ENCODE results near the gene PDXK.

Gene PDXK

DNA sequence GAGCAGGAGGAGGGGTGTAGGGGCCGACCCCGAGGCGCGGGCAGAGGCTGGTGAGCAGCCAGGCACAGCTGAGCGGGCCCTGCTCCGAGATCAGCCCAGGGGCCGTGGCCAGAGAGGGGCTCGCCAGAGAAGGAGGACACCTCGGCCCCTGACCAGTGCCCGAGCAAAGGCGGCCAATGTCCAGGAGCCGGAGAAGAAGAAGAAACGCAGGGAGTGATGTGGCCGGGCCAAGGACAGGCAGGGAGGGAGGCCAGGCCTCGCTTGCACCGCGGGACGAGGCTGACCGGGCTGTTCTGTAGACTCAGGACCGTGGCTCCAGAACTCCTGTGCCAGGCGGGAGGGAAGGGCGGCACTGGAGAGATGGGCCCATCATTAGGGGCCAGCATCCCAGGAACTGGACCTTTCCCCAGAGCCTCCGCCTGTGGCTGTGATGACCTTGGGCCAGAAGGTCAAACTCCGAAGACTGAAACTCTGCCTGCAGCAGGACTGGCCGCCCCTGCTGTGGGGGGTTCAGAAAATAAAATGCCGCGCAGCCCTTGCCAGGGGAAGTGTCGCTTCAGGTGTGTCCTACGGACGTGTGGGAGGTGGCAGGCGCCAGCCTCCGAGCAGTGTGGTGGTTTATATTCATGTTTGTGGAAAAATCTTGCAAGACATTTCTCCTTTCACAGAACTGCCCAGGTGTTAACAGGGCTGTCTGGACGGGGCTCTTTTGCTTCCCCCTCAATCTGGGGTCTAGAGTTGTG, 84.8 kb downstream of the PDXK start:
- Mint-ChIP-seq H3K4me1 (ENCODE audit: low read depth) (peaks cover 66% of the 10 kb centered on the region), H3K27me3 (no peaks in the 10 kb centered on the region), H3K36me3 (ENCODE audit: low read depth) (peaks cover 91% of the 10 kb centered on the region), H3K27ac (peak overlapping the region; percentile 74), H3K4me3 (no peak overlapping the region), H3K9me3 (no peaks in the 10 kb centered on the region)
- intact Hi-C loops (cut with micrococcal nuclease), result no loop called here

DNA sequence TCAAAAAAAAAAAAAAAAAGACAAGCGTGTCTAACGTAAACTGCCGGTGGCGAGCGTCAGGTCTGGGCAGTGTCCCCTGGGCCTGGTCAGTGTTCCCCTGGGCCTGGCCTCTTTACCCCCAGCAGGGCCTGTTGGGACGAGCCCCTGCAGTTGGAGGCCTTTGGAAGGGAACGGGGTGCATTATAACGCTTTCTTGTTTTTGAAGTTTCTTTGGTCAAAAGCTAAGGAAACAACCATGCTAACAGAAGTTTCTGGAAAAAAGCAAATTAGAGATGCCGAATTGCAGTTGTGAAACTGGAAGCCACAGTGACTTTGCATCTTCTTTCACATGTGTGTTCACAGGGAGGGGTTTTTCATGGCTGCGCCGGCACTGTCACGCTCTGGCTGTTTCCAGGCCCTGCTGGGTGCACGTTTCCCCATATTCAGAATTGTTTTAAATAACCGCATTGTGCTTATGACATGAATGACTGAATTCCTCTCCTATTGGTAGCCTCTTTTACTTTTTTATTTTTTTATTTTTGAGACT, 86.4 kb downstream of the PDXK start:
- Mint-ChIP-seq H3K4me3 (no peak overlapping the region), H3K9me3 (no peaks in the 10 kb centered on the region), H3K36me3 (ENCODE audit: low read depth) (peaks cover 89% of the 10 kb centered on the region), H3K27me3 (no peaks in the 10 kb centered on the region), H3K4me1 (ENCODE audit: low read depth) (peaks cover 82% of the 10 kb centered on the region), H3K27ac (peak overlapping the region; percentile 74)
- intact Hi-C loops (cut with micrococcal nuclease), result no loop called here

DNA sequence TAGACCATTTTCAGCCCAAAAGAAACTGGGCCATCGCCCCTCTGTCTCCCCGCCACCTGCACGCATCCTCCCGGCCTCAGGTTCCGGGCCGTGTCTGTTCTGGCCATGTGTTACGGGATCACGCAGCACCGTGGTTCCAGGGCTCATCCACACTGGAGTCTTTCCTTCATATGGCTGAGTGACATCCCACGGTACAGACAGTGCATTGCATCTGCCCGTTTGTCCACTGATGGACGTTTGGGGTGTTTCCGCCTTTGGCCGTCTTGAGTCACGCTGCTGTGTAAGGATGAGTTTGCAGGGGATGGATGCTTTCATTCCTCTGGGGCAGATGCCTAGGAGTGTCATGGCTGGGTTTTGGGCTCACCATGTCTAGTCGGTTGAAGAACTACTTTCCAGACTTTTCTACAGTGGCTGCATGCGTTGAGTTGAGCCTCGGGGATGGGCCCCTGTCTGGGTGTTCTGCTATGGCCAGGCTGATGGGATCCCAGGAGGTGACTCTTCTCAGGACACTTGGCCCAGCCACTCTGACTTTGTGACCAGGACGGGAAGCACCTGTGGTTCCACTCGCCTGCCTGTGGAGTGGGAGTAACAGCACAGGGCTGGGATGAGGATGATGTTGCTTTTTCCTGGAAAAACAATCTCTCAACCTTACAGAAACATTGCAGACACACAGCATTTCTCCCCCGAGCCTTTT, 87.2 kb downstream of the PDXK start:
- Mint-ChIP-seq H3K9me3 (no peaks in the 10 kb centered on the region), H3K4me1 (ENCODE audit: low read depth) (peaks cover 85% of the 10 kb centered on the region), H3K36me3 (ENCODE audit: low read depth) (peaks cover 81% of the 10 kb centered on the region), H3K27me3 (no peaks in the 10 kb centered on the region), H3K27ac (peak overlapping the region; percentile 74), H3K4me3 (peak overlapping the region; percentile 9)
- intact Hi-C loops (cut with micrococcal nuclease), result no loop called here

DNA sequence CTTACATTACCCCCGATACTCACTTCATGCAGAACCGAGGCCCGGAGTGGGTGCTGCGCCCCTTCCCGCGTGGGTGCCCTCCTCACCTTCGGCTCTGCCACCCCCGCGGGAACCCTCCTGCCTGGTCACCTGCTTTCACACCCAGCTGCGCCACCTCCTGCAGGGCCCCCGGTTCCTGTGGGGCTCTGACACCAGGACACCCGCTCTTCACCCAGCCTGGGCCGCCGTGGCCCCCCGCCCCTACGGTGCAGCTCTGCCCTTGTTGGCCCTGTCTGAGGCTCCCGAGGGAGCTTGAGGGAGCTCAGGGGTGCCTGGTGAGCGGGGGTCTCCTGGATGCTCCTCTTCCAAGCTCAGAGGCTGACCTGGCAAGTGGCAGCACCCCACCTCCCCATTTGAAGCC, 89.4 kb downstream of the PDXK start:
- intact Hi-C loops (cut with micrococcal nuclease), result no loop called here
- Mint-ChIP-seq H3K4me3 (no peak overlapping the region), H3K9me3 (no peaks in the 10 kb centered on the region), H3K36me3 (ENCODE audit: low read depth) (peaks cover 59% of the 10 kb centered on the region), H3K4me1 (ENCODE audit: low read depth) (peaks cover 95% of the 10 kb centered on the region), H3K27me3 (no peaks in the 10 kb centered on the region), H3K27ac (peak overlapping the region; percentile 62)

DNA sequence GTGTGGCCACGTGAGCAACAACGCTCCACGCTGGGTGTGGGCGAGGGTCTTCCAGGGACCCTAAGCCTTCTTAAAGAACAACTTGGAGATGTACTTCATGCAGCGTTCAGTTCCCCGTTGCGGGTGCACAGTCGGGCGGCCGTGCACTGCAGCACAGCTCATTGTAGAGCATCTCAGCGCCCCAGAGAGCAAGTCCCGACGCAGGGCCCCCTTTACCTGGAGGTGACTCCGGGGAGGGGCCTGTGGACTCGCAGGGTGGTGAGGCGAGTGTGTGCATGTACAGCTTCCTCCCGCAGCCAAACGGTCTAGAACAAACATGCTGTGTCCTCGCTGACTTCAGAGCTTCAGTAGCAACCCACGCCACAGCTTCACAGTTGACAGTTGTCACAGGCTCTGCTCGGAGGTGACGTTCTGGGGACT, 89.9 kb downstream of the PDXK start:
- H3K27me3 Mint-ChIP-seq, result no peaks in the 10 kb centered on the region

DNA sequence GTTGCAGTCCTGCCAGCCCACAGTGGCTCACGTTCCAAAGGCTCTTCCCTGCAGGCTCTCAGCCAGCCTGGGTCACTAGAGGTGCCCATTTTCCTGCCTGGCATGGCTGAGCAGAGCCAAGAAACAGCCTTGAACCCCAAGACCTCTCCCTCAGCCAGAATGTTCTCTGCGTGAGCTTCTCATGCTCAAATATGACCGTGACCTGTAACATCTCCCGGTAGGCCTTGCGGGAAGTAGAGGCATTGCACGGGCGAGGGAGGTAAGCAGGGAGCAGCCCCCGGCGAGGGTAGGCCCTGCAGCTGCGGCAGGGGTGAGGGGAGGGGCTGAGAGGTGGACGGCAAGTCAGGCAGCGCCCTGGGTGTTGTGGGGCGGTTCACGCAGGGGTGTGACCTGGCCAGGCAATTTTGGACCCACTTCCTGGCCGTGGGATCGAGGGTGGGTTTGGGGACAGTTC, 90.4 kb downstream of the PDXK start:
- H3K27me3 Mint-ChIP-seq, result peaks cover 2% of the 10 kb centered on the region
- intact Hi-C loops (cut with micrococcal nuclease), result no loop called here
- H3K4me1 Mint-ChIP-seq (ENCODE audit: low read depth), result peaks cover 95% of the 10 kb centered on the region
- no peak overlapping the region for H3K4me3 Mint-ChIP-seq
- H3K9me3 Mint-ChIP-seq, result no peaks in the 10 kb centered on the region
- H3K27ac Mint-ChIP-seq, result peak overlapping the region; percentile 62
- H3K36me3 Mint-ChIP-seq (ENCODE audit: low read depth), result peaks cover 49% of the 10 kb centered on the region

More for the DNA sequence above, 89.9 kb downstream of the PDXK start:
- peaks cover 54% of the 10 kb centered on the region for H3K36me3 Mint-ChIP-seq (ENCODE audit: low read depth)
- peak overlapping the region; percentile 62 for H3K27ac Mint-ChIP-seq
- intact Hi-C loops (cut with micrococcal nuclease), result no loop called here
- H3K4me1 Mint-ChIP-seq (ENCODE audit: low read depth), result peaks cover 95% of the 10 kb centered on the region
- no peaks in the 10 kb centered on the region for H3K9me3 Mint-ChIP-seq
- no peak overlapping the region for H3K4me3 Mint-ChIP-seq

DNA sequence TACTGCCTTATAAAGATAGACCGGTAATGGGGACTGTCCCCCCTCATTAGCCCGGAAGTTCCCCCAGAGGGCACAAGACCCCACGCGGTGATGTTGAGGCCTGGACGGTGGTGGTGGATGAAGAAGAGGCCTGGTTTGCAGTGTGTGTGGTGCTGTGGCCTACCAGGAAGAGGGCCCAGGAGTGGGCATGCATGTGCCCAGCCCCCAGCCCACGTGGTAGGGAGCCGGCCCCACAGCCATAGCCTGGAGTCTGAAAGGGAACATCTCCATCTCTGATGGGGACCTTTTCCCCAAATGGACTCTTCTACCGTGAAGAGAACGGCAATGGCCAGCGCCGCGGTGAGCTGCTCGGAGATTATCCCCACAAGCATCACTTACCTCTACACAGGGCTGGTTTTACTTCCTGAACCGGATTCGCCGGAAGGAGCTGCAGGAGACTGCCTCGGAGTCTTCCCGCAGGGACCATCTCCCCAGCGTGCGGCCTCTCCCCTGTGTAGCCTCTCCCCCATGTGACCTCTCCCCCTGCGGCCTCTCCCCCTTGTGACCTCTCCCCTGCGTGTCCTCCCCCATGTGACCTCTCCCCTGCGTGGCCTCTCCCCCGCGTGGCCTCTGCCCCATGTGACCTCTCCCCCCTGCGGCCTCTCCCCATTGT, 91.0 kb downstream of the PDXK start:
- peak overlapping the region; percentile 71 for H3K27ac Mint-ChIP-seq
- H3K4me1 Mint-ChIP-seq (ENCODE audit: low read depth), result peaks cover 97% of the 10 kb centered on the region
- no peak overlapping the region for H3K4me3 Mint-ChIP-seq
- no peaks in the 10 kb centered on the region for H3K9me3 Mint-ChIP-seq
- H3K36me3 Mint-ChIP-seq (ENCODE audit: low read depth), result peaks cover 45% of the 10 kb centered on the region
- intact Hi-C loops (cut with micrococcal nuclease), result loop anchor here (1.0 to 5.0 kb wide), 3 partner anchors 47 to 129 kb away; no protein-coding TSS in a partner anchor
- peaks cover 7% of the 10 kb centered on the region for H3K27me3 Mint-ChIP-seq

DNA sequence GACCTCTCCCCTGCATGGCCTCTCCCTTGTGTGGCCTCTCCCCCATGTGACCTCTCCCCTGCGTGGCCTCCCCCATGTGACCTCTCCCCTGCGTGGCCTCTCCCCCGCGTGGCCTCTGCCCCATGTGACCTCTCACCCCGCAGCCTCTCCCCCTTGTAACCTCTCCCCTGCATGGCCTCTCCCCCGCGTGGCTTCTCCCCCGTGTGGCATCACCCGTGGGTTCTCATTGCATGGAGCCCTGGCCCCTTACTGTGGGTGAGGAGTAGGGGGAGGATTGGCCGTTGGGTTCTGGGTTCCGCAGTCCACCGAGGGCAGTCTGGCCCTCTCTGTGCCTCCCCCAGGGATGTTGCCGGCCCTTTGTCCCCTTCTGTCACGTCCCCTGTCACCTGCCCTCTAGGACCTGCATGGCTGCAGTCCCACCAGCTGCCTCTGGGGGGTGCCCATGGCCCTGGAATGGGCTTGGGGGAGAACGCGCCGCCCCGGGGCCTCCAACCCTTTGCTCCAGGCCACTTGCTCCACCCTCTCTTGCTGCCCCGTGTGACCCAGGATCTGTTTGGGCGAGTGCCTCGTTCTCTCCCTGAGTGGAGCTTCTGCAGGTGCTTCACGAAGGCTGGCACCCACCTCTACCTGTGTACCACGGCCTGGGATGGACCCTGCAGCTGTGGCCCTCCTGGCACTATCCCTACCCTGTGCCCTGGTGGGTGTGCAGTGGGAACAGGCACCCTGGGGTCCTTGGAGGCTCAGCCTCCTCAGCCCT, 91.8 kb downstream of the PDXK start:
- Mint-ChIP-seq H3K4me1 (ENCODE audit: low read depth) (peaks cover 93% of the 10 kb centered on the region), H3K27ac (peak overlapping the region; percentile 71), H3K9me3 (no peaks in the 10 kb centered on the region), H3K4me3 (peak overlapping the region; percentile 88), H3K27me3 (peaks cover 7% of the 10 kb centered on the region), H3K36me3 (ENCODE audit: low read depth) (peaks cover 41% of the 10 kb centered on the region)
- intact Hi-C loops (cut with micrococcal nuclease), result loop anchor here (1.0 to 5.0 kb wide), 3 partner anchors 47 to 129 kb away; no protein-coding TSS in a partner anchor

DNA sequence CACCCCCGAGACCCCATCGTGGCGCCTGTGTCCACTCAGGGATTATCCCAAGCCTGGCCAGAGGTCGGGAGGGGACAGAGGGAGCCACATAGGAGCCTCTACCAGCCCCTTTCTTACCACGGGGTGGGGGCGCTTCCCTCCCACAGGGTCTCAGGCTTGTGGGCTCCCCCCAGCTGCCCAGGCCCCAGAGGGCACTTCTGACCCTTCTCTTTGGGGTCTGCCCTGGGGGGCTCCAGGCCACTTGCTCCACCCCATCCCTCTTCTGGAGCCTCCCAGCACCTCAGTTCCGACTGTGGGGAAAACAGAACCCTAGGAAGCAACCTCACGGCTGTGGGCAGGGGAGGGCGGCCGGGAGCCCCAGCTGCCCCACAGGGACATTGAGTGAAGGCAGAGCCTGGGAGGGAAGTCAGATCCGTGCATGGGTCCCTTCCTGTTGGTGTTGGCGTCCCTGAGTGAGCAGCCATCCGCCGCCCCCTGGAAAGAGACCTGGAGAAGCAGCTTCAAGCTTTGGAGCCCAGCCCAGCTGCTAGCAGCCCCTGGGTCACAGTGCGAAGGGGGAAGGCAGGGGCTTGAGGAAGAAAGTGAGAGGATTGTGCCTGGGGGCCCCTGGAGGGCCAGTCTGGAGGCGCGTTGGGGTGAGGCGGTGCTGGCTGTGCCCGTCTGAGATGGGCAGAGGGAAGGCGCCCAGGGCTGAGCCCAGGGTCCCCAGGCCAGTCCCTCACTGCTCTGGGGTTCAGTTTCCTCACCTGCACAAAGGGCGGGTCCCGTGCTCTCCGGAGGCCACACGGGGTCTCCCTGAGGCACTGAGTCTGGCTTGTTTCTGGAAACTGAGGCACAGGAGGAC, 92.6 kb downstream of the PDXK start:
- no peaks in the 10 kb centered on the region for H3K9me3 Mint-ChIP-seq
- H3K4me3 Mint-ChIP-seq, result peak overlapping the region; percentile 88
- H3K27ac Mint-ChIP-seq, result peak overlapping the region; percentile 71
- H3K36me3 Mint-ChIP-seq (ENCODE audit: low read depth), result peaks cover 33% of the 10 kb centered on the region
- intact Hi-C loops (cut with micrococcal nuclease), result loop anchor here (5.0 kb wide), 2 partner anchors 46 to 61 kb away; no protein-coding TSS in a partner anchor
- peaks cover 93% of the 10 kb centered on the region for H3K4me1 Mint-ChIP-seq (ENCODE audit: low read depth)
- peaks cover 7% of the 10 kb centered on the region for H3K27me3 Mint-ChIP-seq
